HEK293 (cell line): ENCODE results near the gene LRRC10B.

Experiments
- BCL11A ChIP-seq: fragments of 450-650 bp; formaldehyde crosslinking; IDR thresholded peaks from 2 replicates; pipeline ENCODE4 v1.5.1; 2016; ENCODE audit warnings: low read depth, missing biosample characterization, missing genetic modification characterization
- SETDB1 ChIP-seq: IDR thresholded peaks from one replicate; pipeline ENCODE4 v1.6.1; 2017; ENCODE audit warnings: mild to moderate bottlenecking, low read length, moderate library complexity, mixed read lengths; ENCODE audit not compliant: insufficient read length
- TF ChIP-seq, protein P1 (sequence below): IDR thresholded peaks from 2 replicates; pipeline ENCODE4 v1.6.1; 2011; ENCODE audit warnings: mild to moderate bottlenecking, low read depth, low read length, borderline replicate concordance
- TF ChIP-seq, protein P2 (sequence below): fragments of 450-650 bp; formaldehyde crosslinking; IDR thresholded peaks from 2 replicates; pipeline ENCODE4 v1.5.1; 2016; ENCODE audit warnings: missing biosample characterization, missing genetic modification characterization, low read depth

DNA sequence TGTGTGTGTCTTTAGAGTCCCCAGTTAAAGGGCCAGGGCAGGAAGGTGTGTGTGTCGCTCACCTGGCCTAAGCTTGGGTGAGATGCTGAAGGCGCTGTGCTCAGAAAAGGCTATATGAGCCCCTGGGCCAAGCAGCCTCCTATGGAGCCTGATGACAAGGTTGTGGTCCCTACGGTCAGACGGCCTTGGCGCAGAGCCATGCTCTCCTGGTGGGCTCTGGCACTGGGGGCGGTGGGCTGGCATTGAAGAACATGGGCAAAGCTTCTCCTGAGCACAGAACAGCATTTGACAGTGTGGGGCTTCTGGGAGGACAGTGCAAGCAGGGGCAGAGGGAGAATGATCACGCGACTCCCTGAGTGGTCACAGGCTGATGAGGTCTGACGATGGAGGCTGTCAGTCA, 10.7 kb upstream of the LRRC10B start:
- TF ChIP-seq, protein P1, sequence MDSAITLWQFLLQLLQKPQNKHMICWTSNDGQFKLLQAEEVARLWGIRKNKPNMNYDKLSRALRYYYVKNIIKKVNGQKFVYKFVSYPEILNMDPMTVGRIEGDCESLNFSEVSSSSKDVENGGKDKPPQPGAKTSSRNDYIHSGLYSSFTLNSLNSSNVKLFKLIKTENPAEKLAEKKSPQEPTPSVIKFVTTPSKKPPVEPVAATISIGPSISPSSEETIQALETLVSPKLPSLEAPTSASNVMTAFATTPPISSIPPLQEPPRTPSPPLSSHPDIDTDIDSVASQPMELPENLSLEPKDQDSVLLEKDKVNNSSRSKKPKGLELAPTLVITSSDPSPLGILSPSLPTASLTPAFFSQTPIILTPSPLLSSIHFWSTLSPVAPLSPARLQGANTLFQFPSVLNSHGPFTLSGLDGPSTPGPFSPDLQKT = no peak
- TF ChIP-seq SETDB1 = no peak
- TF ChIP-seq, protein P2, sequence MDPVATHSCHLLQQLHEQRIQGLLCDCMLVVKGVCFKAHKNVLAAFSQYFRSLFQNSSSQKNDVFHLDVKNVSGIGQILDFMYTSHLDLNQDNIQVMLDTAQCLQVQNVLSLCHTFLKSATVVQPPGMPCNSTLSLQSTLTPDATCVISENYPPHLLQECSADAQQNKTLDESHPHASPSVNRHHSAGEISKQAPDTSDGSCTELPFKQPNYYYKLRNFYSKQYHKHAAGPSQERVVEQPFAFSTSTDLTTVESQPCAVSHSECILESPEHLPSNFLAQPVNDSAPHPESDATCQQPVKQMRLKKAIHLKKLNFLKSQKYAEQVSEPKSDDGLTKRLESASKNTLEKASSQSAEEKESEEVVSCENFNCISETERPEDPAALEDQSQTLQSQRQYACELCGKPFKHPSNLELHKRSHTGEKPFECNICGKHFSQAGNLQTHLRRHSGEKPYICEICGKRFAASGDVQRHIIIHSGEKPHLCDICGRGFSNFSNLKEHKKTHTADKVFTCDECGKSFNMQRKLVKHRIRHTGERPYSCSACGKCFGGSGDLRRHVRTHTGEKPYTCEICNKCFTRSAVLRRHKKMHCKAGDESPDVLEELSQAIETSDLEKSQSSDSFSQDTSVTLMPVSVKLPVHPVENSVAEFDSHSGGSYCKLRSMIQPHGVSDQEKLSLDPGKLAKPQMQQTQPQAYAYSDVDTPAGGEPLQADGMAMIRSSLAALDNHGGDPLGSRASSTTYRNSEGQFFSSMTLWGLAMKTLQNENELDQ = no peak
- TF ChIP-seq BCL11A = no peak
